OCI-LY1 (cell line): ENCODE measurements around the gene CDC42EP3.

Experiments
- H2AFZ ChIP-seq: fragments of 200-600 bp; sonication (generic), shearing (Covaris generic); 2 replicates; pipeline ENCODE4 v1.6.0; 2014; ENCODE audit warnings: antibody characterized with exemption, mild to moderate bottlenecking, low read length
- H3F3A ChIP-seq: fragments of 200-600 bp; sonication (generic), shearing (Covaris generic); 2 replicates; pipeline ENCODE4 v1.6.0; 2014; ENCODE audit warnings: mild to moderate bottlenecking, antibody characterized with exemption, low read length, moderate library complexity; ENCODE audit not compliant: insufficient read depth
- H3K27ac ChIP-seq: fragments of 200-600 bp; sonication (generic); 2 replicates; pipeline ENCODE4 v1.5.1; 2014; ENCODE audit warnings: low read length, mixed run types, mild to moderate bottlenecking, low read depth; ENCODE audit not compliant: poor library complexity, severe bottlenecking
- H3K27me3 ChIP-seq: fragments of 200-600 bp; sonication (generic); 2 replicates; pipeline ENCODE4 v1.6.0; 2014; ENCODE audit warnings: antibody characterized with exemption, mild to moderate bottlenecking, low read length, moderate library complexity; ENCODE audit not compliant: insufficient read depth
- H3K36me3 ChIP-seq: fragments of 200-600 bp; sonication (generic); 2 replicates; pipeline ENCODE4 v1.6.1; 2014; ENCODE audit warnings: mild to moderate bottlenecking, antibody characterized with exemption, low read length, moderate library complexity, mixed read lengths; ENCODE audit not compliant: insufficient read depth
- H3K4me1 ChIP-seq: fragments of 200-600 bp; sonication (generic); 2 replicates; pipeline ENCODE4 v1.5.1; 2014; ENCODE audit warnings: mild to moderate bottlenecking, low read length, moderate library complexity; ENCODE audit not compliant: insufficient read depth, severe bottlenecking
- H3K4me2 ChIP-seq: fragments of 200-600 bp; sonication (generic), shearing (Covaris generic); 2 replicates; pipeline ENCODE4 v1.6.1; 2014; ENCODE audit warnings: low read length
- H3K4me3 ChIP-seq: fragments of 200-600 bp; sonication (generic); 2 replicates; pipeline ENCODE4 v1.5.1; 2014; ENCODE audit warnings: low read length, low read depth, mild to moderate bottlenecking, mixed read lengths; ENCODE audit not compliant: poor library complexity, severe bottlenecking
- H3K79me2 ChIP-seq: fragments of 200-600 bp; shearing (Covaris generic); 2 replicates; pipeline ENCODE4 v1.6.1; 2016; ENCODE audit warnings: mixed run types, low read length, mixed read lengths; ENCODE audit not compliant: insufficient read depth
- H3K9ac ChIP-seq: fragments of 200-600 bp; sonication (generic), shearing (Covaris generic); 2 replicates; pipeline ENCODE4 v1.6.1; 2014; ENCODE audit warnings: mild to moderate bottlenecking, low read length, mixed read lengths
- H3K9me2 ChIP-seq: fragments of 200-600 bp; sonication (generic), shearing (Covaris generic); 2 replicates; pipeline ENCODE4 v1.6.1; 2014; ENCODE audit warnings: low read depth, mild to moderate bottlenecking, low read length, mixed read lengths
- H3K9me3 ChIP-seq: fragments of 200-600 bp; shearing (Covaris generic); 2 replicates; pipeline ENCODE4 v1.6.1; 2014; ENCODE audit warnings: low read length, mixed read lengths
- H4K20me1 ChIP-seq: fragments of 200-600 bp; sonication (generic), shearing (Covaris generic); 2 replicates; pipeline ENCODE4 v1.6.0; 2016; ENCODE audit warnings: mild to moderate bottlenecking, low read length; ENCODE audit not compliant: insufficient read depth
- EZH2 ChIP-seq: fragments of 200-600 bp; sonication (generic), shearing (Covaris generic); IDR thresholded peaks from 2 replicates; pipeline ENCODE4 v1.8.0; 2017; ENCODE audit warnings: borderline replicate concordance, mixed run types, mild to moderate bottlenecking, antibody characterized with exemption, low read length, moderate library complexity, mixed read lengths
- TF ChIP-seq, protein P1 (sequence below): fragments of 200-600 bp; sonication (generic), shearing (Covaris generic); IDR thresholded peaks from 2 replicates; pipeline ENCODE4 v1.5.1; 2017; ENCODE audit warnings: mild to moderate bottlenecking, antibody characterized with exemption, low read length, moderate library complexity, mixed read lengths

Gene CDC42EP3

GRCh38 chr2:37645362-37645761 is 26.1 kb downstream of the CDC42EP3 start:
- H3K4me2 ChIP-seq, result no peak overlapping the region
- no peaks in the 10 kb centered on the region for H3K9me3 ChIP-seq
- no peaks in the 10 kb centered on the region for H3K79me2 ChIP-seq
- TF ChIP-seq, protein P1, sequence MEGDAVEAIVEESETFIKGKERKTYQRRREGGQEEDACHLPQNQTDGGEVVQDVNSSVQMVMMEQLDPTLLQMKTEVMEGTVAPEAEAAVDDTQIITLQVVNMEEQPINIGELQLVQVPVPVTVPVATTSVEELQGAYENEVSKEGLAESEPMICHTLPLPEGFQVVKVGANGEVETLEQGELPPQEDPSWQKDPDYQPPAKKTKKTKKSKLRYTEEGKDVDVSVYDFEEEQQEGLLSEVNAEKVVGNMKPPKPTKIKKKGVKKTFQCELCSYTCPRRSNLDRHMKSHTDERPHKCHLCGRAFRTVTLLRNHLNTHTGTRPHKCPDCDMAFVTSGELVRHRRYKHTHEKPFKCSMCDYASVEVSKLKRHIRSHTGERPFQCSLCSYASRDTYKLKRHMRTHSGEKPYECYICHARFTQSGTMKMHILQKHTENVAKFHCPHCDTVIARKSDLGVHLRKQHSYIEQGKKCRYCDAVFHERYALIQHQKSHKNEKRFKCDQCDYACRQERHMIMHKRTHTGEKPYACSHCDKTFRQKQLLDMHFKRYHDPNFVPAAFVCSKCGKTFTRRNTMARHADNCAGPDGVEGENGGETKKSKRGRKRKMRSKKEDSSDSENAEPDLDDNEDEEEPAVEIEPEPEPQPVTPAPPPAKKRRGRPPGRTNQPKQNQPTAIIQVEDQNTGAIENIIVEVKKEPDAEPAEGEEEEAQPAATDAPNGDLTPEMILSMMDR, result no peak
- TF ChIP-seq EZH2, result no peak
- no peaks in the 10 kb centered on the region for H3F3A ChIP-seq
- H2AFZ ChIP-seq, result no peak overlapping the region
- no peak overlapping the region for H3K27ac ChIP-seq
- H3K9me2 ChIP-seq, result no peaks in the 10 kb centered on the region
- H3K4me1 ChIP-seq, result peaks cover 9% of the 10 kb centered on the region
- H3K9ac ChIP-seq, result no peak overlapping the region
- no peak overlapping the region for H3K4me3 ChIP-seq
- H3K27me3 ChIP-seq, result no peaks in the 10 kb centered on the region
- H4K20me1 ChIP-seq, result no peaks in the 10 kb centered on the region
- H3K36me3 ChIP-seq, result no peaks in the 10 kb centered on the region

- Histone ChIP-seq H3K4me3 (no peak overlapping the region), H3K27me3 (no peaks in the 10 kb centered on the region), H3K36me3 (no peaks in the 10 kb centered on the region), H3K79me2 (no peaks in the 10 kb centered on the region), H3K9me2 (no peaks in the 10 kb centered on the region), H3F3A (no peaks in the 10 kb centered on the region), H3K27ac (no peak overlapping the region), H3K4me1 (peaks cover 9% of the 10 kb centered on the region), H3K4me2 (no peak overlapping the region), H3K9ac (no peak overlapping the region), H3K9me3 (no peaks in the 10 kb centered on the region), H2AFZ (no peak overlapping the region), H4K20me1 (no peaks in the 10 kb centered on the region)
- TF ChIP-seq, protein P1, result no peak
- TF ChIP-seq EZH2, result no peak
These were observed 27.3 kb downstream of the CDC42EP3 start for GRCh38 chr2:37644191-37644590.

DNA sequence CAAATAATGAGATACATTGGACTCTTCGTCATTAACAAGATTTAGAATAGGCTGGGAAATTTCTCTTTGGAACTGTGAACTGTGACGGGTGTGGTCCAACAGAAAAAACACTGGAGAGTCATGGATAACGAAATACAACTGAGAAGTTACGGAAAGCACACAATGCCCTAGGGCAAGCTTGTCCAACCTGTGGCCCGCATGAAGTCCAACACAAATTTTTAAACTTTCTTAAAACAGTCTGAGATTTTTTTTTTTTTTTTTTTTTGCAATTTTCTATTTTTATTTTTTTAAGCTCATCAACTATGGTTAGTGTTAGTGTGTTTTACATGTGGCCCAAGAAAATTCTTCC is 27.7 kb downstream of the CDC42EP3 start:
- H2AFZ ChIP-seq, result no peak overlapping the region
- no peaks in the 10 kb centered on the region for H4K20me1 ChIP-seq
- no peaks in the 10 kb centered on the region for H3K79me2 ChIP-seq
- no peaks in the 10 kb centered on the region for H3K27me3 ChIP-seq
- peaks cover 6% of the 10 kb centered on the region for H3K4me1 ChIP-seq
- no peaks in the 10 kb centered on the region for H3K9me3 ChIP-seq
- H3K4me3 ChIP-seq, result no peak overlapping the region
- no peak overlapping the region for H3K4me2 ChIP-seq
- H3K9me2 ChIP-seq, result no peaks in the 10 kb centered on the region
- no peaks in the 10 kb centered on the region for H3F3A ChIP-seq
- no peaks in the 10 kb centered on the region for H3K36me3 ChIP-seq
- H3K27ac ChIP-seq, result no peak overlapping the region
- no peak overlapping the region for H3K9ac ChIP-seq
- no peak for TF ChIP-seq EZH2
- TF ChIP-seq, protein P1, result no peak
